HuH-7.5 (cell line): ENCODE results near the gene PTPN2.
A peak's percentile ranks its signal among the peaks of the same experiment; 100 is the strongest.

Experiments used
- DNase-seq: peaks from one replicate; pipeline ENCODE4 v3.0.0; 2011; ENCODE audit warnings: low spot score

Gene PTPN2

GRCh38 chr18:12745095-12745795, 138.8 kb downstream of the PTPN2 start:
- DNase-seq, result no peak

GRCh38 chr18:12744103-12744502, 139.9 kb downstream of the PTPN2 start:
- peak; percentile 59 for DNase-seq

- no peak for DNase-seq
These were observed 141.6 kb downstream of the PTPN2 start for GRCh38 chr18:12742453-12742852.
